Kidney epithelial cell (primary cell): Measurements from ENCODE around the gene LYRM7. TPM values are rescaled to one million over a fixed set of nuclear protein-coding genes. Genes with fewer than 3 reads are reported as not detected.
"Not testable (repeated sequence)": the region's sequence is repeated elsewhere in the genome, so short reads cannot be mapped to it uniquely, and the experiment has no call there.

Source experiments
- DNase-seq: peaks from one replicate; pipeline ENCODE4 v3.0.0-alpha.2; 2010; ENCODE audit warnings: low read depth
- H3K27me3 ChIP-seq: 2 replicates; pipeline ENCODE4 v1.6.0; 2011; ENCODE audit warnings: low read length; ENCODE audit not compliant: control insufficient read depth, insufficient read depth
- H3K36me3 ChIP-seq: 2 replicates; pipeline ENCODE4 v1.5.1; 2011; ENCODE audit warnings: low read length; ENCODE audit not compliant: control insufficient read depth, insufficient read depth
- H3K4me3 ChIP-seq: 2 replicates; pipeline ENCODE4 v1.5.1; 2011; ENCODE audit warnings: low read depth, mild to moderate bottlenecking, control low read depth, low read length
- total RNA-seq: library from RNA; depleted of rRNA; stranded (reverse); fragments of >200 nt; gene quantifications from 2 replicates; pipeline ENCODE4 v1.2.3, GENCODE V29; 2015
- TF ChIP-seq, protein P1 (sequence below): IDR thresholded peaks from 2 replicates; pipeline ENCODE4 v1.5.1; 2011; ENCODE audit warnings: mild to moderate bottlenecking, moderate library complexity, low read length, control low read depth, inconsistent platforms; ENCODE audit not compliant: insufficient read depth, poor library complexity, severe bottlenecking

Gene LYRM7
- 3.8 and 24.1 TPM in 2 replicates for total RNA-seq

GRCh38 chr5:131170540-131171275 lies at the start of gene LYRM7:
Gene LYRM7, plus strand, starts transcription at chr5:131170944. Its CDS starts 77 bp downstream, at chr5:131171021.
- peak; percentile 99 for DNase-seq
- no peaks in the 10 kb centered on the region for H3K27me3 ChIP-seq
- H3K4me3 ChIP-seq, result peak within 1 kb of the TSS; percentile 73
- TF ChIP-seq, protein P1, sequence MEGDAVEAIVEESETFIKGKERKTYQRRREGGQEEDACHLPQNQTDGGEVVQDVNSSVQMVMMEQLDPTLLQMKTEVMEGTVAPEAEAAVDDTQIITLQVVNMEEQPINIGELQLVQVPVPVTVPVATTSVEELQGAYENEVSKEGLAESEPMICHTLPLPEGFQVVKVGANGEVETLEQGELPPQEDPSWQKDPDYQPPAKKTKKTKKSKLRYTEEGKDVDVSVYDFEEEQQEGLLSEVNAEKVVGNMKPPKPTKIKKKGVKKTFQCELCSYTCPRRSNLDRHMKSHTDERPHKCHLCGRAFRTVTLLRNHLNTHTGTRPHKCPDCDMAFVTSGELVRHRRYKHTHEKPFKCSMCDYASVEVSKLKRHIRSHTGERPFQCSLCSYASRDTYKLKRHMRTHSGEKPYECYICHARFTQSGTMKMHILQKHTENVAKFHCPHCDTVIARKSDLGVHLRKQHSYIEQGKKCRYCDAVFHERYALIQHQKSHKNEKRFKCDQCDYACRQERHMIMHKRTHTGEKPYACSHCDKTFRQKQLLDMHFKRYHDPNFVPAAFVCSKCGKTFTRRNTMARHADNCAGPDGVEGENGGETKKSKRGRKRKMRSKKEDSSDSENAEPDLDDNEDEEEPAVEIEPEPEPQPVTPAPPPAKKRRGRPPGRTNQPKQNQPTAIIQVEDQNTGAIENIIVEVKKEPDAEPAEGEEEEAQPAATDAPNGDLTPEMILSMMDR, result no peak
- H3K36me3 ChIP-seq, result no peaks in the 10 kb centered on the region

GRCh38 chr5:131127244-131127643 lies 43.5 kb upstream of the LYRM7 start:
- H3K27me3 ChIP-seq, H3K36me3 ChIP-seq, DNase-seq, H3K4me3 ChIP-seq: not testable (repeated sequence)

GRCh38 chr5:131129306-131129705 lies 41.4 kb upstream of the LYRM7 start:
- no peak for DNase-seq
- TF ChIP-seq, protein P1, result no peak
- Histone ChIP-seq H3K4me3 (no peak overlapping the region), H3K27me3 (no peaks in the 10 kb centered on the region), H3K36me3 (no peaks in the 10 kb centered on the region)

DNA sequence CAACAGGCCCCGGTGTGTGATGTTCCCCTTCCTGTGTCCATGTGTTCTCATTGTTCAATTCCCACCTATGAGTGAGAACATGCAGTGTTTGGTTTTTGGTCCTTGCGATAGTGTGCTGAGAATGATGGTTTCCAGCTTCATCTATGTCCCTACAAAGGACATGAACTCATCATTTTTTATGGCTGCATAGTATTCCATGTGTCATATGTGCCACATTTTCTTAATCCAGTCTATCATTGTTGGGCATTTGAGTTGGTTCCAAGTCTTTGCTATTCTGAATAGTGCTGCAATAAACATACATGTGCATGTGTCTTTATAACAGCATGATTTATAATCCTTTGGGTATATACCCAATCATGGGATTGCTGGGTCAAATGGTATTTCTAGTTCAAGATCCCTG lies 37.7 kb upstream of the LYRM7 start:
- H3K27me3 ChIP-seq, H3K4me3 ChIP-seq, H3K36me3 ChIP-seq, DNase-seq: not testable (repeated sequence)

DNA sequence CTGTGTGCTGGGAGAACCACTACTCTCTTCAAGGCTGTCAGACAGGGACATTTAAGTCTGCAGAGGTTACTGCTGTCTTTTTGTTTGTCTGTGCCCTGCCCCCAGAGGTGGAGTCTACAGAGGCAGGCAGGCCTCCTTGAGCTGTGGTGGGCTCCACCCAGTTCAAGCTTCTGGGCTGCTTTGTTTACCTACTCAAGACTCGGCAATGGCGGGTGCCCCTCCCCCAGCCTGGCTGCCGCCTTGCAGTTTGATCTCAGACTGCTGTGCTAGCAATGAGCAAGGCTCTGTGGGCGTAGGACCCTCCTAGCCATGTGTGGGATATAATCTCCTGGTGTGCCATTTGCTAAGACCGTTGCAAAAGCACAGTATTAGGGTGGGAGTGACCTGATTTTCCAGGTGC lies 32.3 kb upstream of the LYRM7 start:
- not testable (repeated sequence) for DNase-seq, H3K27me3 ChIP-seq, H3K4me3 ChIP-seq

GRCh38 chr5:131139321-131139720 lies 31.4 kb upstream of the LYRM7 start:
- H3K4me3 ChIP-seq, result no peak overlapping the region
- H3K36me3 ChIP-seq, result no peaks in the 10 kb centered on the region
- DNase-seq, result no peak
- TF ChIP-seq, protein P1, result no peak
- H3K27me3 ChIP-seq, result no peaks in the 10 kb centered on the region

More for the DNA sequence above, 32.3 kb upstream of the LYRM7 start:
- H3K36me3 ChIP-seq, result not testable (repeated sequence)

- H3K27me3 ChIP-seq, result no peaks in the 10 kb centered on the region
- TF ChIP-seq, protein P1, result no peak
- H3K4me3 ChIP-seq, result no peak overlapping the region
- no peaks in the 10 kb centered on the region for H3K36me3 ChIP-seq
- DNase-seq, result no peak
Measured at GRCh38 chr5:131142970-131143617, 27.6 kb upstream of the LYRM7 start.
